HAP-1 (cell line): ENCODE data around the gene OR2L3.

Experiments used
- DNase-seq, 2 experiments: peaks; one replicate each; pipeline ENCODE4 v3.0.0-alpha.2; 2016 to 2020; ENCODE audit warnings: low spot score in 2 of 2
- H3K27me3 ChIP-seq: fragments of 250-450 bp; sonication (Bioruptor Pico); 2 replicates; pipeline ENCODE4 v1.5.1; 2020; ENCODE audit warnings: low read depth, mild to moderate bottlenecking, moderate library complexity
- H3K36me3 ChIP-seq: fragments of 250-450 bp; sonication (Bioruptor Pico); replicated peaks from 2 replicates; pipeline ENCODE4 v1.5.1; 2020; ENCODE audit warnings: mild to moderate bottlenecking
- H3K4me1 ChIP-seq: fragments of 250-450 bp; sonication (Bioruptor Pico); 2 replicates; pipeline ENCODE4 v1.5.1; 2020; ENCODE audit warnings: mild to moderate bottlenecking
- H3K4me3 ChIP-seq: fragments of 250-450 bp; sonication (Bioruptor Pico); 2 replicates; pipeline ENCODE4 v1.5.1; 2020; ENCODE audit warnings: mild to moderate bottlenecking, moderate library complexity
- H3K9me3 ChIP-seq: fragments of 250-450 bp; sonication (Bioruptor Pico); 2 replicates; pipeline ENCODE4 v1.5.1; 2020; ENCODE audit warnings: mild to moderate bottlenecking, moderate library complexity
- in situ Hi-C: fragments of 300-500 bp; cut with MboI; formaldehyde crosslinking; loops from 3 replicates; pipeline ENCODE4 v1.14.3; 2020; ENCODE audit warnings: low sequenced_read_pairs, inconsistent platforms, mixed read lengths

Gene OR2L3

DNA sequence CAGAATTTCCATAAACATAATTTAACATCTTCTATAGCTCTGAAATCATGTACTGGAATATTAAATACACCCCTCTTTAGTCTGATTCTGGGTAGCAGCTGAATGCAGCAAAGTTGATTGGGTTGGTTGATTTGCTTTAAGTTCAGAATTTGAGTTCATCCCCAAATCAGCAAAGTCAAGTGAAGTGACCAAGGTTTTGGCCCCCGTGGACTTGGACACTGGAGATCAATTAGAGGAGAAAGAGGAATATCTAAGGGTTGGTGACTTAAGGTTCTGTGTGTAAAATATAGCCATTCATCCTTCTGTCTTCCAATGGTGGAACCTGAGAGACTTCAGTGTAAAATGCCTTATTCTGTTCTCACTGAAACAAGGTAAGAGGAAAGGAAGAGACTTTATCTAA lies 48.2 kb downstream of the OR2L3 start, which contains the start of gene OR2L13:
TSS of gene OR2L13 (plus strand) at position 301 of the 400 bp plus-strand sequence. CDS start 4,192 bp downstream, outside the sequence.
- no peaks in the 10 kb centered on the region for H3K4me1 ChIP-seq
- H3K36me3 ChIP-seq: no peaks in the 10 kb centered on the region
- no peak for DNase-seq
- H3K4me3 ChIP-seq: no peak within 1 kb of the TSS
- in situ Hi-C loops: no loop called here
- H3K27me3 ChIP-seq: no peaks in the 10 kb centered on the region
- H3K9me3 ChIP-seq: no peaks in the 10 kb centered on the region

DNA sequence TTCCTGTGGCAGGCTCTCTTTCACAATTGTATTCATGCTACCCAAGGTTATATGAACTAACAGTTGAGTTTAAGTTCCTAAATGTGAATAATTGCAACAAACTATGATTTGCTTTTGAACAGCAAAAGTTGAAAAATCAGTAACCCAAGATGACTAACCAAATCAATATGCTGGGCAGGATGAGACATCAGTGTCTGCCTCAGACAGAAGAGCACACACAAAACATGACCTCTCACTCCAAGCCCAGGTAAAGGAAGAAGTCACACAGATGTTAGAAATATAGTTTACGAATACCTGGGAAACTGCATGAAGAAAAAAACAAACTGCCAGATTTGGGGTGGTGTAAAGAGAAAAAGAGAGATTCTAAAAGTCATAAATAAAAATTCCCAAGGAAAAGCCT lies 51.9 kb downstream of the OR2L3 start:
- no peaks in the 10 kb centered on the region for H3K4me1 ChIP-seq
- no peak for DNase-seq
- no peaks in the 10 kb centered on the region for H3K36me3 ChIP-seq
- in situ Hi-C loops: no loop called here
- no peaks in the 10 kb centered on the region for H3K9me3 ChIP-seq
- H3K4me3 ChIP-seq: no peak overlapping the region
- H3K27me3 ChIP-seq: no peaks in the 10 kb centered on the region

DNA sequence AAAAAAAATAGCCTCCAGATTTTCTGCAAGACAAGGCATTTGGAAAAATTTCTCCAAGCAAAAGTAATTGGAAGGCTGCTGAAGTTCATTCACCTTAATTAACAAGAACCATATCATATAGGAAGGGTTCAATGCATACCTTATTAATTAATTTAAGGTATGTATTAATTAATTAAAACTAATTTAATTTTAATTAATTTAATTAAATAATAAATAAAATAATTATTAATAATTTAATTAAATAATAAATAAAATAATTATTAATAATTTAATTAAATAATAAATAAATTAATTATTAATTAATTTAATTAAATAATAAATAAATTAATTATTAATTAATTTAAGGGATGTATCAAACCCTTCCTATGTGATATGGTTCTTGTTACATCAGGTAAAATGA lies 56.2 kb downstream of the OR2L3 start:
- DNase-seq: no peak
- H3K36me3 ChIP-seq: no peaks in the 10 kb centered on the region
- in situ Hi-C loops: no loop called here
- H3K9me3 ChIP-seq: no peaks in the 10 kb centered on the region
- no peaks in the 10 kb centered on the region for H3K4me1 ChIP-seq
- H3K4me3 ChIP-seq: no peak overlapping the region
- H3K27me3 ChIP-seq: no peaks in the 10 kb centered on the region

DNA sequence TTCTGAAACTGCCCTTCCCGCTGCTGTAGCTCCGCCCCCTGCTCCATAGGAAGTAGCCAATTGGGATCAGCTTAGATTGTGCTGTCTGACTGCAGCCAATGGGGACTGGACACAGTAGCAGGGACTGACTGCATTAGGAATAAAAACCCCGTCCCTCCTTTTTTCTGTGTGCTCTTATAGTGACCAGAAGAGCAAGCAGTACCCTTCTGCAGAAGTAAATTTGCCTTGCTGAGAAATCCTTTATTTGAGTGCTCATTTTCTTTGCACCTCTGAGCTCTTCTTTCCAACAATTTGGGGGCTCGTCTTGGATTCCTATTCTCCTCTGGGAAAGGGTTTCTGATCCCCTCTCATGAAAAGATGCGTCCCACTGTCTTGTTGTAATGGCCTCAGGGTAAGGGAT lies 64.5 kb downstream of the OR2L3 start:
- in situ Hi-C loops: no loop called here
- no peak overlapping the region for H3K4me3 ChIP-seq
- no peaks in the 10 kb centered on the region for H3K4me1 ChIP-seq
- H3K36me3 ChIP-seq: no peaks in the 10 kb centered on the region
- no peaks in the 10 kb centered on the region for H3K9me3 ChIP-seq
- no peak for DNase-seq
- H3K27me3 ChIP-seq: no peaks in the 10 kb centered on the region
